Stimulated activated CD4-positive, alpha-beta T cell treated with anti-CD3 and anti-CD28 coated beads, TNF-alpha, amount 100 ng/mL, for 1 hour (primary cell): Measurements from ENCODE around the gene ZNF256.

ENCODE experiments used
- DNase-seq, 3 donors: peaks; one replicate each; pipeline ENCODE4 v3.0.0-alpha.2; 2020; ENCODE audit warnings: low read depth in 3 of 3, low spot score in 1 of 3

ZNF256 gene

DNA sequence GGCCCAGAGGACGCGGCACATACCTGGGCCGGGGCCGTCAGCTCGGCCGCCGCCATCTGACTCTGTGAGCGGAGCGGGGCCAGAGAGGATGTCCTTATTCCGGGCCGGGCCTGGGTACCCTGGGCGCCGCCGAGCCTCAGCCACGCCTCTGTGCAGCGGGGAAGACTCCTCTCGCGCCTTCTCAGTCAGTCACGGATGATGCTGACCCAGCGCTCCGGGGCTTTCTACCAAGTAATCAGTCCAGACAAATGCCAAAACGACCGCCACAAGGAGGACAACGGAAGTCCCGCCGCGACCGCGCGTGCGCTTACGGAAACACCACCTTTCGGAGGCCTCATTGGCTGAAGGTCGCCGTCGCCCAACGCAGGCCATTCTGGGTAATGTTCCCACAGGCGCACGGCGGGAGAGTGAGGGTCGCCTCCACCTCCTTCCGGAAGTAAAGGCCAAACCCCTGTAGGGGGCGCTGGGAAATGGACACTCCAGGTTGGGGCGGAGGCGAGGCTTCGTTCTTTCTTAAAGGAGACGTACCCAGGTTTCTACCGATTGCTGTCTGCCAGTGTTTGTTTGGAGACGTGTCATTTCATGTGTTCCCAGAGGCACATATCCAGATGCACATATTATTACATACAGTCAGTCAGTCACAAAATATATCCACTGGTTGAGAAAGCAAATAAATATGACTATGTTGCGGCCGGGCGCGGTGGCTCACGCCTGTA is at the start of gene ZNF256:
Gene ZNF256, minus strand, starts transcription at position 288 of the 716 bp plus-strand sequence. Its CDS starts 232 bp downstream, at position 56.
- peak; percentile 56 to 81 (median 70) for DNase-seq

DNA sequence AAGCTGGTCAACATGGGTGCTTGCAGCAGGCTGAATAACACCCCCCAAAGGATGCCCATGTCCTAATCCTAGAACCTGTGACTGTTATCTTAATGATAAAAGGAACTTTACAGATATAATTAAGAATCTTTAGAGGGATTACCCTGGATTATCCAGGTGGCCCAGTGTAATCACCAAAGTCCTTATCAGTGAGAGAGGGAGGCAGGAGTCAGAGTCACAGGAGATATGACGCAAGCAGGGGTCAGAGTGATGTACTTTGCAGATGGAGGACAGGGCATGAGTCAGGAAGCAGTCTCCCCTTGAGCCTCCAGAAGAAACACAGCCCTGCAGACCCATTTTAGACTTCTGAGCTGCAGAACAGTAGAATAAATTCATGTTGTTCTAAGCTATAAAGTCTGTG is 45.3 kb upstream of the ZNF256 start:
- no peak for DNase-seq

DNA sequence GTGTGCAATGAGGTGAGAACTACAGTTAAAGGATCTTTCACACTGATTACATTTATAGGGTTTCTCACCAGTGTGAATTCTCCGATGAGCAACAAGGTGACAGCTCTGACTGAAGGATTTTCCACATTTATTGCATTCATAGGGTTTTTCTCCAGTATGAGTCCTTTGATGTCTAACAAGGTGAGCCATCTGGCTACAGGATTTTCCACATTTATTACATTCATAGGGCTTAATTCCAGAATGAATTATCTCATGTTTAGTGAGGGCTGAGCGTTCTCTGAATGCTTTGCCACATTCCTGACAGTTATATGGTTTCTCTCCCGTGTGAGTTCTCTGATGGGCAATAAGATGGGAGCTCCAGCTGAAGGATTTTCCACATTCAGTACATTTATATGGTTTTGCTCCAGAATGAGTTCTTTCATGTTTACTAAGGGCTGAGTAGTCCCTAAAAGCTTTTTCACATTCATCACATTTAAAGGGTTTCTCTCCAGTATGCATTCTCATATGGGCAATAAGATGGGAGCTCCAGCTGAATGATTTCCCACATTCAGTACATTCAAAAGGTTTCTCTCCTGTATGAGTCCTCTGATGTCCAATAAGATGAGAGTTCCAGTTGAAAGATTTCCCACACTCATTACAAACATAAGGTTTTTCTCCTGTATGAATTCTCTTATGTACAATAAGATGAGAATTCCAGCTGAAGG is 31.2 kb upstream of the ZNF256 start:
- DNase-seq, result no peak

DNA sequence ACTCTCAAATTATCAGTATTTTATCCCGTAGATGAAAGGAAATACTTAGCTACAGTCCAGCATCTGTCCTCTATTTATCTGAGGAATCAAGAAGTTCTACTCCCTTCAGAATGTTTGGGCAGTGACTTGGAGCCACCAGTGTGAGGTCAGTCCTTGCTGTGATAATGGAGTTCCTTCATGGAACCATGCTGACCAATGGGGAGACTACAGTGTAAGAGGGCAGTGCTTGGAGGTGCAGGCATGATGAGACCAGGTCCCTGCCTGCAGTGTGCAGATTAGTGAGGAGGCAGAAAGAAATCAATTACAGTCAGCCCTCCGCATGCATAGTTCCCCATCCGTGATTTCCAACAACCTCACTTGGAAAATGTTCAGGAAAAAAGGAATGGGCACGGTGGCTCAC is 26.9 kb upstream of the ZNF256 start, which contains the start of gene C19orf18:
Gene C19orf18, minus strand, starts transcription at position 101 of the 400 bp plus-strand sequence. CDS start 102 bp downstream, outside the sequence.
- DNase-seq, result no peak

DNA sequence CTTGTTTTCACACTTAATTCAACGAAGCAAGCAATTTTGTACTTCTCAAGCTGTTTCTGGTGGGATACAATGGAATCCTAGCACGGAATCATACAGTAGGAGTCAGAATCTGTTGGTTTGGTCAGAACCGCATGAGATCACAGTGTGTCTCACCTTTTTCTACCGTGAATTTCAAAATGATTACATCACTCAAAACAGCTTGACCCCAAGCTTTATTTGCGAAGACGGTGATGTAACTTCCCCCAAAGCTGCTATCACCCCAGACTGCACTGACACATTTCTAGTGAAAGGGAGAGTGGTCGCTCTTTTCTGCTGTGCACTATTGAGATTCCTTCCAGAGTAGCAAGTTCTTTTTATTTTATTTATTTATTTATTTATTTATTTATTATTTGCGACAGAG is 17.3 kb upstream of the ZNF256 start:
- DNase-seq, result no peak

DNA sequence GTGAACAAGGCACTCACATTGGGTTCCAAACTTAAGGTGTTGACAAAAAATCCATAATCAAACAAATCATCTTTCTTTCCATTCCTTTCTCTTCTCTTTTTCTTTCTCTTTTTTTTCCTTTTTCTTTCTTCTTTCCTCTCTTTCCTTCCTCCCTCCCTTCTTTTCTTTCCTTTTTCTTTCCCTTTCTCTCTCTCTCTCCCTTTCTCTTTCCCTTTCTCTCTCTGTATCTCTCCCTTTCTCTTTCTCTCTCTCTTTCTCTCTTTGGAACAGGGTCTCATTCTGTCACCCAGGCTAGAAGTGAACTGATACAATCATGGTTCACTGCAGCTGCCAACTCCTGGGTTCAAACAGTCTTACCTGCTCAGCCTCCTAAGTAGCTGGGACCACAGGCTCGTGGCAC is 14.3 kb upstream of the ZNF256 start:
- DNase-seq, result no peak

DNA sequence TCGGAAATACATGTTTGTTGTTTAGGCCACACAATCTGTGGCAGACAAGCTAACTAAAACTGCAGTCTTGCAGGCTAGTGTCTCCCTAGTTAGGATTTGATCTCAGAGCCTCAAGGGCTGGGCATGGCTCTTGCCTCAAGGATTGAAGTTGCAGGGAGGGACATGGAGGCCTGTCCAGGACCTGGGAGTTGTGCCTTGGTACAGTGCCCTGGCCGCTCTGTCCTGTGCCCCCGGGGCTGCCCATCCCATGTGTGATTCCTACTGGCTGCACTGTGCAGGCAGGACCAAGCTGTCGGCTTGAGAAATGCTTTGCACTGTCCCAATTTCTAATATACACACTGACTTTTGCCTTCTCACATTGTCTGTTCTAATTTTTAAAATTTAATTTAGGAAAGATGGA is 7.5 kb upstream of the ZNF256 start:
- DNase-seq, result no peak

DNA sequence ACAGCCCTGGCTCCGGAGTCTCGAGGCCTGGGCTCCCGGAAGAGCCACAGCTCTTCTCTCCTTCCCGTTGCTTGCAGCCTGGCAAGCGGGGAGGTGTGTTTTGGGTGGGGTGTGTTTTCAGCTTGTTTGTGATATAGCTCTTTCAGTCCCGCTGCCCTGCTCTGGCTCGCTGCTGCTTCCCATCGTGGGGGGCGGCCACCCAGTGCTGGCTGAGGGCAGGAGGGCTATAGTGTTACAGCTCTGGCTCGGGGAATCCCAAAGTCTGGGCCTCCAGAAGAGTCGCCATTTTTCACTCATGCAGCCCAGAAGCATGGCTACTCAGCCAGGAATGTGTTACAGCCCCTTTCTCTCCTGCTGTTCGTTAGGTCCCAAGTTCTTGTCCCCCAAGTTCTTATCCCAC is 2.2 kb upstream of the ZNF256 start:
- DNase-seq, result no peak

DNA sequence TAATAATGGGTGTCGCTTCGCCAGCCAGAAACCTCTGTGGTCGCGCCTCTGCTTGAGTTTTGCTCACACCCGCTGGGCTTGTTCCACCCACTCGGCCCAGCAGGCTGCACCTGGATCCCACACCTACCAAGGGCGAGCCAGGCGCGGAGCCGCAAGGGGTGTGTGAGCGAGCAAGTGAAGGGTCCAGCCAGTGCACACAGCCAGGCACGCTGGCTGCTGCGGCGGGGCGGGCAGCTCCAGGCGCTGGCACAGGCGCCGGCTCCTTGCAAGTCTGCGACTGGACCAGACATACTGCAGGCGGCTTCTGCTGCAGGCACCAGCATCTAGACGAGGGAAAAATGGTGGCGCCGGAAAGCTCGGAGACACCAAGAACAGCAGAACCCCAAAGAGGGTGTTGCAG is 1.8 kb upstream of the ZNF256 start:
- DNase-seq, result no peak

DNA sequence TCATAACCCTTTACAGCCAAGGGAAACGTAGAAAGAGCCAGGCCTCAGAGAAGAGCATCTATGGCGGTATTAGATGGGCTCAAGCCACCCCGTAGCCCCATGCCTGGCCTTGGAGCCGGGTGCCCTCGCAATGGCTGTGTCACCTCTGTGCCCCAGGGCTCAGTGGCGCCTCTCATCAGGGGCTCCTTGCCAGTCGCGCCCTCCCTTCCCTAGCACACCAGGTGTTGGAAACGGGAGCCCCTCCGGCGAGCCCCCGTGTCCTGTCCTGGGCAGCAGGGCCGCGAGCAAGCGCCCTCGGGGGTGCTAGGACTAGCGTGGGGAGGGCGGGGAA is 453 bp downstream of the ZNF256 start:
- no peak for DNase-seq

DNA sequence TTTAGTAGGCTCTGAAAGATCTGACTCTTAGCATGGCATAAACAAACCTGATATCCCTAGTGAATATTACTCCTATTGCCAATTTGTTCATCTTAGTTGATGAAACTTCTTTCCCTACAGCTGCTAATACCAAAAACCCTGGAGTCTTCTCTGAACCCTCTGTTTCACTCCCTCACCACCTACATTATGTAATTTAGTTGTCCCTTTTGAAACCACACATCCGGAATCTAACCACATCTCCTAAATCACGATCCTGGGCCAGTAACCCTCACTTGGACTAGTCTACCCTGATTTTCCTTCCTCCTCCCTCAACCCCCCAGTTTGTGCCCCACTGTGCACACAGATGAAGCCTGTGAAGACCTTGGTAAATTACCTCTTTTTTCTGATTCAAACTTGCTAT is 1.2 kb downstream of the ZNF256 start:
- no peak for DNase-seq

DNA sequence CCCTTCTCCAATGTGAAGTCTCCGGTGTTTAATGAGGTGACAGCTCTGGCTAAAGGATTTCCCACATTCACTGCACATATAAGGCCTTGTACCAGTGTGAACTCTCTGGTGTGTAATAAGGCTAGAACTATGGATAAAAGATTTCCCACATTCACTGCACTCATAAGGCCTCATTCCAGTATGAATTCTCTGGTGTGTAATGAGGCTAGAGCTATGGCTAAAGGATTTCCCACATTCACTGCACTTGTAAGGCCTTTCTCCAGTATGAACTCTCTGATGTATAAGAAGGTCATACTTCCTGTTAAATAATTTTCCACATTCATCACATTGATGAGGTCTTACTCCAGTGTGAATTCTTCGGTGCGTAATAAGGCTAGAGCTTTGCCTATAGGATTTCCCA is 5.9 kb downstream of the ZNF256 start:
- no peak for DNase-seq

DNA sequence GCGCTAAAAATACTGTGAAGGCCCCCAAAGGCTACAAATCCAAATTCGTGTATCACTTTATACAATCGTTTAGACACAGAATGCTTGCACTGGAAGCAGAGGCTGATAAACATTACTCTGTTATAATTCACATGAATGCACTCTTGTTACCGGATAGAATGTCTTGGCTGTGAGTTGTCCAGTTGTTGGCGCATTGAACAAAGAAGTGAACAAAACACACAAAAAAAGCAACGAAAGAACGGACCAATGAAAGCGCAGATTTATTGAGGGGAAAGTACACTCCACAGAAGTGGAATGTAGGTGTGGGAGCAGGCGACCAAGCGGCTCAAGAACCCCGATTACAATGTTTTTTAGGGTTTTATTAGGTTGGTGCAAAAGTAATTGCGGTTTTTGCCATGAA is 11.8 kb downstream of the ZNF256 start:
- no peak for DNase-seq

DNA sequence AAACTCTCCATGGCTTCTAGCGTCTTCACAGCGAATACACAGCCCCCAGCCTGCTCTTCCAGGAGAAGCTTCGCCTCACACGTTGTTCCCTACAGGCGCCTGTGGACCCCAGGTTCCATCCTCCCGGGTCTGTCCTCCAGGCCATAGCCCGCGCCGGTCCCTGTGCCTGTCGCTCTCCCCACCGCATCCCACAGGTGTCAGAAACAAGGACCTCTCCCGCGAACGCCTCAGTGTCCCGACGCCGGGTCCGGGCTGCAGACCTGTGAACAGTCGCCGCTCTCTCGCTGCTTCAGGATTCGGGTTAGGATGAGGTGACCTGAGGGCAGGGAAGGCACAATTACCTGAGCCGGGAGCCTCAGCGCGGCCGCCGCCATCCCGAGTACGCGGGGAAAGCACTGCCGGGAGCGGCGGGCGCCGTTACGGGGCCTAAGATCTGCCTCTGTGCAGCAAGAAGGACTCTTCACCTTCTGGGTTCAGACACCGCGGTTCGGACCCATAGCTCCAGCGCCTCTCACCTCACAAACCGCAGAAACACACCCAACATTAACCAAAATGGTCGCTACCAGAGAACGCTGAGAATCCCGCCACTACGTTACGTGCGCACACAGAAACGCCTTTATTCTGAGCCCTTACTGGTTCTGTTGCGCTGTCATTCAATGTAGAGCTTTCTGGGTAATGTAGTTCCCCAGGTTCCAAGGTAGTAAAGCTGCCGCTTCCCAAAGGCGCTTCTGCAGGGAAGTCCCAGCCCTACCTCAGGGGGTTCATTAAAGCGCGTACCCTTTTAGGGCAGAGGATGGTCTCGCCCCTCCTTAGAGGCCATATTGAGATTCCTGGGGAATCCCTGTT is 12.5 kb downstream of the ZNF256 start, which contains the start of gene ZNF418:
Gene ZNF418, minus strand, starts transcription at position 583 of the 846 bp plus-strand sequence. CDS start 1,580 bp downstream, outside the sequence.
- DNase-seq, result no peak

DNA sequence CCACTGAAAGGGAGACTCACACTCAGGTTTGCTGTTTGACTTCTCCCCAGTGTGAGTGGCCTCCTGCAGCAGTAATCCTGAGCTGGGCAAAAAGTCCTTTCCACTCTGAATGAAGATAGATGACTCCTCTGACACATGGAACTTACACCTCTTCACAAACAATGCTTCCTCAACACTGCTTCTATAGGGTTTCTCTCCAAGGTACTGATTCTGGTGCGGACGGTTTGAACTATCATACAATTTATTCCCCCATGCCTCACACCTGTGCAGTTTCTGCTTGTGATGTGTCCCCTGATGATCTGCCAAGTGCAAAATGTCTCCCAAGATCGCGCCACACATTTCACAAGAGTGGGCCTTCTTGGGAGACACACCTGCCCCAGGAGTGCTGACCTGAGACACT is 19.9 kb downstream of the ZNF256 start:
- no peak for DNase-seq

DNA sequence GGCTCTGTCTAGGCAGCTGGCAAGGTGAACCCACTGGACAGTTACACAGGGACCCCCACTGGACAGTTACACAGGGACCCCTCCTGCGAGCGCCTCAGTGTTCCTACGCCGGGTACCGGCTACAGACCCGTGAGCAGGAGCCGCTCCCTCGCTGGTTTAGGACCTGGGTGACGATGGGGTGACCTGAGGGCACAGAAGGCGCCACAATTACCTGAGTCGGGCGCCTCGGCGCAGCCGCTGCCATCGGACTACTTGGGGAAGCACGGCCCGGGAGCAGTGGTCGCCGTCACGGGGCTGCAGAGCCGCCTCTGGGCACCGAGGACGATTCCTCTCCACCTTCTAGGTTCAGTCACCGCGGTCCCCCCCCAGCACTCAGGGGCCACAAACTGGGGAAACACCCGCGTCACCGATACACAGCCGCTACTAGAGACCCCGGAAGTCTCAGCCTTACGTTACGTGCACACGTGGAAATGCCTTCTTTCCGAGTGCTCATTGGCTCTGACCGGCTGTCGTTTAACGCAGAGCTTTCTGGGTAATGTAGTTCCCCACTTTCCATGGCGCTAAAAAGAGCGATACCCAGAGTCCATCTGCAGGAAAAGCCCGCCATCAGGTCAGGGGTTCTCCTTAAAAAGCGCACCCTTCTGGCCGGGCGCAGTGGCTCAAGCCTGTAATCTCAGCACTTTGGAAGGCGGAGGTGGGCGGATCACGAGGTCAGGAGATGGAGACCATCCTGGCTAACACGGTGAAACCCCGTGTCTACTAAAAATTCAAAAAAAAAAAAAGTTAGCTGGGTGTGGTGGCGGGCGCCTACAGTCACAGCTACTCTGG is 31.1 kb downstream of the ZNF256 start, which contains the start of gene ZNF417:
Gene ZNF417, minus strand, starts transcription at position 425 of the 828 bp plus-strand sequence. Its CDS starts 181 bp downstream, at position 244.
- DNase-seq, result peak; percentile 63 to 71 (median 64)

DNA sequence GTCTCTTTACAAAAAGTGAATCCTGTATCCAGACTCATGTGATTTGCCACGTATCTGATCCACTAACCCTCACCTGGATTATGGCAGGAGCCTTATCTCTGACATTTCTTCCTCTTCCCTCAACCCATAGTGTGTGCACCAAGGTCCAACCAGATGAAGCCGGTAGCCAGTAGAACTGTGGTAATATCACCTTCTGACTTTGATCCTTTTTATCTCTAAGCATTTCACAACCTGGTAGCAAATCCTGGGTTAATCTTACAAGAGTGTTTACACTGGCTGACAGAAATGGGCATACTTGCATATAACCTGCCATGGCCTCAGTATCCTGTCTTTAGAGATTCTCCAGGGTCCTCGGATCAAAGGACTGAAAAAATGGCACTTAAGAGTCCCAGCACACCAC is 33.0 kb downstream of the ZNF256 start:
- no peak for DNase-seq

DNA sequence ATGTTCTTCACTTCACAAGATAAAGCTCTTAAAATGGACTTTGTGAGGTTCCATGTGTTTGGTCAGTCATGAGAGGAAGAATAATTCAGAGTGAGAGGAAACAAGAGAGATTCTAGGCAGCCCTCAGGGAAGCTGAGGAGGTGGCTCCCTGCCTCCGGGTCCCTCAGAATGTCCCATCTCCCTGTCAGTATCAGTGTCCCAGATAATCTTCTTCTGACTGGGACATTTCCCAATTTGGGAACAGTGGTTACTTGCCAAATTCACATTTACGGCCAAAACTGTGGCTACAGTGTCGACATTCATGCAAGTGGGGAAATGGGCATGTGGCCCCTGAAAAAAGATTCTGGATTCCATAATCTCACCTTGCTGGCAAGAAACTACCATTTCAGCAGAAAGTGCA is 40.1 kb downstream of the ZNF256 start:
- no peak for DNase-seq

DNA sequence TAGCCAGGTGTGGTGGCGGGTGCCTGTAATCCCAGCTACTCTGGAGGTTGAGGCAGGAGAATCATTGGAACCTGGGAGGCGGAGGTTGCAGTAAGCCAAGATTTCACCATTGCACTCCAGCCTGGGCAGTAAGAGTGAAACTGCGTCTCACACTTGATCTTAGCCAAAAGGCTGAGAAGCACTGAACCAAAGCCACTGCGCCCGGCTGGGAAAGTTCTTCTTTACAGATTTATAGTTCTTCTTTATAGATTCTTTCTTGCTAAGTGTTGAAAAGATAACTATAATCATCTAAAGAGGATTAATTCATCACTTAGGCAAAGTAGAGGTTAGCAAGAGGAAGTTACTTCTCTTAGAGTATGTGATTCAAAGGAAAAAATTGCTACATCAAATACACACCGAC is 42.2 kb downstream of the ZNF256 start:
- DNase-seq, result no peak

DNA sequence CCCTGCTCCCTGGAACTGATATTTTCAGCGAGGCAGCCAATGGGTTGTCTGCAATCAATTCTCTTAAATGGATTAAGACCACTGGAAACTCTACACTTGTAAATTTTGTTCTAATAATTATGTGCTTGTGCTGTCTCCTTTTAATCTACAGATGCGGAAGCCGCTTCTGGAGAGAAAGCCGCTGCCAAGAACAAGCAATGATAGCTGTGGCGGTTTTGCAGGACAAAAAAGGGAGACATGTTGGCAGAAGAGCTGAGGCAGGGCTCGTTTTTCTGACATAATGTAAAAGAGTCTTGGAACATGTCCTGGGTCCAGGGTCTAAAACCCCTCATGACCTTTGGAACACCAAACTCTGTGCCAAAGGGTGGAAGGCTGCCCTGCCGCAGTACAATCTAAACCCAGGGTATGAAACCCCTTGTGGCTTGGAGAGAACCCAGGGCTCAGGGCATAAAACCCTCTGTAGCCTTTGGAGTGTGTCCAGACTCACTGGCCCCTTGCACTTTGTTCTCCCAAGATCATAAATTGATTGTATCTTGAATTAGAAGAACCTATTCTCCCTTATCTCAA is 43.8 kb downstream of the ZNF256 start:
- no peak for DNase-seq
